Erythroblast (primary cell): ENCODE results near the gene IL22RA2.

Experiments
- GATA1 ChIP-seq: IDR thresholded peaks from 2 replicates; pipeline ENCODE4 v1.6.1; 2011; ENCODE audit warnings: low read depth, mild to moderate bottlenecking, control low read depth, low read length, moderate library complexity
- POLR2A ChIP-seq: IDR thresholded peaks from 2 replicates; pipeline ENCODE4 v1.6.1; 2011; ENCODE audit warnings: mild to moderate bottlenecking, low read length

- TF ChIP-seq POLR2A (no peak), GATA1 (no peak)
Measured at GRCh38 chr6:137191670-137192069, 18.2 kb upstream of the IL22RA2 start.
